NCI-H146 treated with DMSO at 0.1 percent for 48 hours (cell line): ENCODE results near the gene ACOX1.

Experiments used
- DNase-seq: peaks from one replicate; lab custom pipeline; 2025; ENCODE audit not compliant: unreplicated experiment; lab: John Stamatoyannopoulos, UW

ACOX1 gene

DNA sequence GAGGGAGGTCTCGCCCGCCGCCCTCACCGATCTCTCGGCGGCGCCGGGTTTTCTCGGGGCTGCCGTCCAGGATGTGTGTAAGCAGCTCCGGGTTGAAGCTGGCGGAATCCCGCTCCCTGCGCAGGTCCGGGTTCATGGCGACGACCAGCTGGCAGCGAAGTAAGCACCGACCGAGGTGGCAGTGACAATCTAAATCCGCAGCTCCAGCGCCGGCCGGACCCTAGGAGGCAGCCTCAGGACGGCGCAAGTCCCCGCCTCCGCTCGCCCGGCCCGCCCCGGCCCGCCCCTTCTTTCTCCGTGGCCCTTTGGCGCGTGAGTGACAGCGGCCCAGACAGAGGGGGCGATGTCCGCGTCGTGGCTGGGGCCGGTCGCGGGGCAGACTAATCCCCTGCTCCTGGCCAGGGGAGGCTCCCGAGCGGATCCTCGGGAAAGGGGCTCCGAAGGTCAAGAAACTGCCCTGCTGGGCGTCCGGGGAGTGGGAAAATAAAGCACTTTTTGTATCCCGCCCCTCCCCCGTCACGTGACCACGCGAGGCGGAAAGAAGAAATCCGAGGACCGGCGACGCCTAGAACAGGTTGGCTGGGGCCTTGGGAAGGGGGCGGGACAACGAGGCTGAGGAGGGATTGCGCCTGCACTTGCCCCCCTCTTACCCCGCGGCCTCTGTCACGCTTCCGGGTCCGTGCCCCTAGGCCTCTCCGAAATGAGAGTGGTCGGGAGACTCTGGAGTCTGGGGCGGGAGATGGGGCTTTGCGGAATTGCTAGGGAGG is at the start of gene ACOX1, which contains the start of gene TEN1:
ACOX1 (minus strand) TSS at position 229 of the 767 bp plus-strand sequence; CDS start at position 136, 93 bp downstream.
TEN1 (plus strand) TSS at position 303 of the 767 bp plus-strand sequence. CDS start 6,953 bp downstream, outside the sequence.
- DNase-seq, result peak; percentile 93

- DNase-seq, result no peak
Measured at GRCh38 chr17:76027159-76027839, 48.3 kb upstream of the ACOX1 start, which contains the start of gene EVPL. TSS of gene EVPL (minus strand) at chr17:76027306. CDS start at chr17:76027198, 108 bp downstream.

DNA sequence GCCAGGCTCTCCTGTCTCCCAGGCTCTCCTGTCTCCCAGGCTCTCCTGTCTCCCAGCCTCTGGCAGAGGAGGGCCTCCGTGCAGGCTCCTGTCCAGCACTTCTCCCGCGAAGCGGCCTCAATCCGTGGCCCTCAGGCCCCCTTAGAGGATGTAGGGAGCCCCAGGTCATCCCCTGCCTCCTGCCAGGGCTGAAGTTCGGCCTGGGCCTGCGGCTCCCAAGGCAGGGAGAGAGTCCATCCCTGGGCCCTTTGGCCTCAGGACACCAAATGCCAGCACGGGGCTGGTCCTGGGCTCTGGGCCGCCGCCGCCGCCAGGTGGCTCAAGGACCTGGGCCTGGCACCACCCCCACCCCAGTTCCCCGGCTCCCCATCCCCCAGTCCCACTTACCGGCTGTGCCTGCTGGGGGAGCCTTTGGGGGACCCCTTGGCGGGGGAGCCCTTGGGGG is 47.8 kb upstream of the ACOX1 start:
- DNase-seq, result no peak

- DNase-seq, result no peak
Measured at GRCh38 chr17:76025294-76025693, 46.3 kb upstream of the ACOX1 start.

DNA sequence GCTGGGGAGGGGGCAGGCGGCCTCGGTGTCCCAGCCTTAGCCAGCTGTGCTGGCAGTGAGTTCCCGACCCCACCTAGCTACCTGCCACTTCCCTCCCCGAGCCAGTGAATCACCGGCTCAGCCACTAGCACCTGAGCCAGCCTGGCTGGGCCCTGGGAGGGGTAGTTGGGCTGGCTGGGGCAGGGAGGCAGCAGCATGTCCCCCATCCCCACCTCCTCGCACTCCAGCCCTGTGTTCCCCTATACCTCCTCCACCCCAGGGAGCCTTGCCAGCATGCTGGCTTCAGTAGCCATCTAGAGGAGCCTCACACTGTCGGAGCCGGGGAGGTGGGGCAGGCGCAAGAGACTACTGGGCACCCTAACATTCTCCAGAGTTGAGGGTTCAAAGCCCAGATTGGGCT is 45.4 kb upstream of the ACOX1 start:
- no peak for DNase-seq

DNA sequence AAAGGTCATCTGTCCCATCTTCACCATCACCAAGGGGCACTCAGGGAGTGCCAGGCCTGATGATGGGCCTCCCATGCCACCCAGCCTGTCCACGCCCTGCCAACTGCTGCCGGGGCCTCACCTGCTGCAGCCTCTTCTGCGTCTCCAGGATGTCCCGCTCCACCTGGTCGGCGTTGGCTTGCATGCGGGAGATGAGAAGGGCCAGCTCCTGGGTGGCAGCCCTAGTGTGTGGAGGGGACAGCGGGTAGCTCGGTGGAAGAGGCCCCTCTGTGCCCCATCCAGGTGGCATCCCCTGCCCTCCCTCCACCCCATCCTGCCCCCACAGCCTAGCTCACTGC is 44.9 kb upstream of the ACOX1 start:
- no peak for DNase-seq

DNA sequence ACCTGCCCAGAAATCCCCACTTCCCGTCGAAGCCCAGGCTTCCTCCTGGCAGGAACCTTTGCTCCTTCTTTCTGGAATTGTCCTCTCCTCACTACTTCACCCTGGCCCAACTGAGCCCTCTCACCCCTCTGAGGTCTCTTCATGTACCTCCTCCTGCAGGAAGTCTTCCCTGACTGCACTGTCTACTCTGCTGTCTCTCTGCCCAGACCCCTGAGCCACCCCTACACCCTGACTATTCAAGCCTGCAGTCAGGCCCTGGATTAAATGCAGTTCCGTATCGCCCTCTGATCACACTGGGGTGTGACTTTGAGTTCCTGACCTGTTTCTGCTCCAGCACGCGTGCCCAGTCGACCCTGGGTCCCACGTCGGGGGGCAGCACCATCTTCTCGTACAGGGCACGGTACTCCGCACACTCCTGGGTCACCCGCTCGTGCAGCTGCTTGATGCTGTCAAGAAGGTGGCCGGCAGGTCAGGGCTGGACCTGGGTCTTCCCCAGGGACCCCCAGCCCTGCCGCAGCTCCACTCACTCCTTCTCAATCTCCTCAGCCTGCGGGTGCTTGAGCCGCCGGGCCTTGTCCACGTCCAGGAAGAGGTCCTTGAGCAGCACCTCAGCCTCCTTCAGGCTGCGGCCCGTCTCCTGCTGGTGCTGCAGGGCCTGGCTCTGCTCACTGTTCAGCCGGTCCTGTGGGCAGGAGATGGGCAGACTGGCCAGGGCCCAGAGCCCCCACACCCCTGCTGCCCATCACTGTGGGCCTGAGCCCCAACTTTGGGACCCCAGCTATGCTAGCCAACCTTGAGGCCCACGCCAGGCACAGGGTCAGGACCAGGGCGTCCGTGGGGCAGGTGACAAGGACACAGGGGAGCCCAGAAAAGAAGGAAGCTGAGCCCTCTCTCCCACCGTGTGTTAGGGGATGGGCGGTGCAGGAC is 44.3 kb upstream of the ACOX1 start:
- DNase-seq, result no peak

GRCh38 chr17:76022285-76022684 is 43.3 kb upstream of the ACOX1 start:
- no peak for DNase-seq

DNA sequence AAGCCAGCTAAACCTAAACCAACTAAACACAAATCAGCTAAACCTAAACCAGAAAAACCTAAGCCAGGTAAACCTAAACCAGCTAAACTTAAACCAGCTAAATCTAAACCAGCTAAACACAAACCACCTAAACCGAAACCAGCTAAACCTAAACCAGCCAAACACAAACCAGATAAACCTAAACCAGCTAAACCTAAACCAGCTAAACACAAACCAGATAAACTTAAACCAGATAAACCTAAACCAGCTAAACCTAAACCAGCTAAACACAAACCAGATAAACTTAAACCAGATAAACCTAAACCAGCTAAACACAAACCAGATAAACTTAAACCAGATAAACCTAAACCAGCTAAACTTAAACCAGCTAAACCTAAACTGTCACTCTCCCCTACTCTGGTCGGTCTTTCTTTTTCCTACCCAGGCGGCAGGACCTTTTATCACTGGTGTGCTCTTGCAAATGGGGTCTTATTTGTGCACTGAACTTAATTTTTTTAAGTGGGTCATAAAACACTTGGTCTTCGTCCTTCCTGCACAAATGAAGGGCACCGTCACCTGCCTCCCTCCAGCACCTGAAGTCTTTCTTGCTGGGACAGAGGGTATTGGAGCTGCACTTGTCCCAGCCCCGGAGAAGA is 41.0 kb upstream of the ACOX1 start:
- no peak for DNase-seq

- no peak for DNase-seq
Measured at GRCh38 chr17:76018801-76019200, 39.8 kb upstream of the ACOX1 start.

GRCh38 chr17:76018340-76018680 is 39.3 kb upstream of the ACOX1 start:
- DNase-seq, result no peak

- no peak for DNase-seq
Measured at GRCh38 chr17:76017481-76018339, 38.7 kb upstream of the ACOX1 start.

DNA sequence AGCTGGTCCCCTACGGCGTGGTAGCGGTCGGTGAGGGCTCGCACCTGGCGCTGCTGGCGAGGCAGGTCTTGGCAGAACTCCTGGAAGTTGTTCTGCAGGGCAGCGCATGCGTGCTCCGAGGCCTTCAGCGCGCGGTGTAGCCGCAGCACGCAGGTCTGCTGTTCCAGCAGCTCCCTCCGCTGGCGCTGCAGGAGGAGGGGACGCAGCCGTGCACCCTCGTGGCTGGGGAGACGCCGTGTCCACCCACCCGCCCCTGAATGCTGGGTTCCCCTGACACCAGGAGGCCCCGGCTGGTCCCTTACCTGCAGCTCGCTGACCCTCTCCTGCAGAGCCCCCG is 35.9 kb upstream of the ACOX1 start:
- DNase-seq, result no peak

DNA sequence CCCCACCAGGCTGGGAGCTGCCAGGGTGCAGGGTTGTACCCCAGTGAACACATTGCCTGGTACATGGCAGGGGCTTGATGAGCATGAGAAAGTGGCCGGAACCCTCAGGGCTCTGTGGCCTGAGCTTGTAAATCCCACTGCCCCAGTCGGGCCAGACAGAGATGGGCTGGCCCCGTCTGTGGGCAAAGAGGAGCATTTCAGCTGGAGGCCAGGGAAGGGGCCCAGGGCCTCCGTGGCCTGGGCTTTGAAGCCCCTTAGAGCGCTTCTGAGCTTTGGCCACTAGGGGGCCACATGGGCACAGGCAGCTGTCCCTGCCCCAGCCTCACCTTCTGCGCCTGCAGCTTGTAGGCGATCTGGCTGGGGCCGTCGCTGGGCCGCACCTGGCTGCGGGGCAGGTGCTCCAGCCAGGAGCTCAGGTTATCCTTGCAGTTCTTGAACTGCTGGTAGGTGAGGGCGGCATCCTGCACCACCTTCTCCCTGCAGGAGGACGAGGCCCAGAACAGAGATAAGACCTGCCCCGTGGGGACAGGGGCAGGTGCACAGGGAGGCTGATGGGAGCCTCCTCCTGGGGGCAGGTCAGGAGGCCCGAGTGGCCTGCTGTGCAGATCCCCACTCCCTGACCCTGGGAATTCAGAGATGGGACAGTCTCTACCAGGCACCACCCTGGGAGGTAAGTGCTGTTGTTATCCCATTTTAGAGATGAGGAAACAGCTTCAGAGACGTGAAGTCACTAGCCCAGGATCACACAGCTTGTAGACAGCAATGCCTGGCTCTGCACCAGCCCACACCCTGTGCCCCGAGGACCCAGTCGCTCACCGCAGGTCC is 35.3 kb upstream of the ACOX1 start:
- peak; percentile 85 for DNase-seq

- no peak for DNase-seq
Measured at GRCh38 chr17:76013377-76013932, 34.5 kb upstream of the ACOX1 start.

GRCh38 chr17:76011951-76012350 is 33.0 kb upstream of the ACOX1 start:
- DNase-seq, result no peak

DNA sequence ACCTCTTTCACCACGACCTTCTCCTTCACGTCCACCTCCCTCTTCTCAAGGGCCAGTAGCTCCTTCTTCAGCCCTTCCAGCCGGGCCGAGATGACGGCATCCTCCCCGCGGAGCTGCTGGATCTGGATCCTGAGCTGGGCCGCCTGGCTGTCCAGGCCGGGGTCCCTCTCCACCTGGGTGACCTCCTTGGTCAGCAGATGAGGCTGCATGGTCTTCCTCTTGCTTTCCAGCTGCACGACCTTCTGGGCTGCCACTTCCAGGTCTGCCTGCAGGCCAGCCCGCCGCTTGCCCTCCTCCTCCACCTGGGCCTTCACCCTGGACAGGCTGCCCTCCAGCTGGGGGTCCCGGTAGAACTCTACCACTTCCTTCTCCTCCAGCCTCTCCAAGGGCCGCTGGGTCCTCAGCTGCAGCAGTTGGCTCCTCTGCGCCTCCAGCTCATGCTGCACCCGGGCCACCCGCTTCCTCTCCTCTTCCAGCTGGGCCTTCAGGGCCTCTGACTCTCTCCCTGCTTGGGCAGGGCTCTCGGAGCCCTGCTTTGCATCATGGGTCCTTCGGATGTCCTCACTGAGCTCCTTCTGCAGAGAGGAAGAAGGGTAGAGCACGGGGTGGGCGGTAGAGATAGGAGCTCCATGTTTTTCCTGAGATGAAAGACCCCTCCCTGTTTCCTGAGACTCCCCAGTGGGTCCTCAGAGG is 31.1 kb upstream of the ACOX1 start:
- no peak for DNase-seq

GRCh38 chr17:76009447-76009846 is 30.5 kb upstream of the ACOX1 start:
- DNase-seq, result no peak
